HG02571 (cell line): ENCODE data around the gene ALPL.
"Not testable (repeated sequence)": the region's sequence is repeated elsewhere in the genome, so short reads cannot be mapped to it uniquely, and the experiment has no call there.

Experiments used
- ATAC-seq: cut with Tn5 transposase; IDR thresholded peaks from one replicate; pipeline ENCODE4 v1.9.1; 2021; ENCODE audit warnings: mild to moderate bottlenecking, moderate library complexity; ENCODE audit not compliant: unreplicated experiment

ALPL gene

GRCh38 chr1:21509351-21510112 is at the start of gene ALPL:
Gene ALPL (plus strand): TSS chr1:21509423. CDS start chr1:21554082, 44,659 bp downstream.
- no peak for ATAC-seq

GRCh38 chr1:21465127-21465526 is 44.1 kb upstream of the ALPL start:
- not testable (repeated sequence) for ATAC-seq

GRCh38 chr1:21467946-21468345 is 41.3 kb upstream of the ALPL start:
- not testable (repeated sequence) for ATAC-seq

GRCh38 chr1:21468599-21468998 is 40.6 kb upstream of the ALPL start:
- ATAC-seq, result no peak

GRCh38 chr1:21469581-21469980 is 39.6 kb upstream of the ALPL start:
- ATAC-seq, result no peak

- ATAC-seq, result no peak
These were observed 36.4 kb upstream of the ALPL start for GRCh38 chr1:21472861-21473260.

- ATAC-seq, result no peak
These were observed 30.9 kb upstream of the ALPL start for GRCh38 chr1:21478356-21478755.

- ATAC-seq, result not testable (repeated sequence)
These were observed 25.3 kb upstream of the ALPL start for GRCh38 chr1:21483881-21484280.

- ATAC-seq, result no peak
These were observed 20.1 kb upstream of the ALPL start for GRCh38 chr1:21489146-21489545.

GRCh38 chr1:21490774-21491487 is 18.3 kb upstream of the ALPL start:
- no peak for ATAC-seq

- ATAC-seq, result no peak
These were observed 17.5 kb upstream of the ALPL start for GRCh38 chr1:21491488-21492355.

- ATAC-seq, result no peak
These were observed 16.9 kb upstream of the ALPL start for GRCh38 chr1:21492356-21492625.

GRCh38 chr1:21494196-21494595 is 15.0 kb upstream of the ALPL start:
- no peak for ATAC-seq

GRCh38 chr1:21495225-21495820 is 13.9 kb upstream of the ALPL start:
- no peak for ATAC-seq

- no peak for ATAC-seq
These were observed 13.2 kb upstream of the ALPL start for GRCh38 chr1:21496063-21496462.

GRCh38 chr1:21496886-21497285 is 12.3 kb upstream of the ALPL start:
- ATAC-seq, result no peak

- no peak for ATAC-seq
These were observed 11.7 kb upstream of the ALPL start for GRCh38 chr1:21497466-21498061.

- ATAC-seq, result no peak
These were observed 9.8 kb upstream of the ALPL start for GRCh38 chr1:21499283-21499950.

GRCh38 chr1:21503706-21504377 is 5.4 kb upstream of the ALPL start:
- ATAC-seq, result no peak

- no peak for ATAC-seq
These were observed 2.4 kb upstream of the ALPL start for GRCh38 chr1:21506804-21507203.
